ENCODE results near the gene PSMC4.

PSMC4 gene

GRCh38 chr19:39995794-39996193 is 24.8 kb downstream of the PSMC4 start:
- no peak for DNase-seq

DNA sequence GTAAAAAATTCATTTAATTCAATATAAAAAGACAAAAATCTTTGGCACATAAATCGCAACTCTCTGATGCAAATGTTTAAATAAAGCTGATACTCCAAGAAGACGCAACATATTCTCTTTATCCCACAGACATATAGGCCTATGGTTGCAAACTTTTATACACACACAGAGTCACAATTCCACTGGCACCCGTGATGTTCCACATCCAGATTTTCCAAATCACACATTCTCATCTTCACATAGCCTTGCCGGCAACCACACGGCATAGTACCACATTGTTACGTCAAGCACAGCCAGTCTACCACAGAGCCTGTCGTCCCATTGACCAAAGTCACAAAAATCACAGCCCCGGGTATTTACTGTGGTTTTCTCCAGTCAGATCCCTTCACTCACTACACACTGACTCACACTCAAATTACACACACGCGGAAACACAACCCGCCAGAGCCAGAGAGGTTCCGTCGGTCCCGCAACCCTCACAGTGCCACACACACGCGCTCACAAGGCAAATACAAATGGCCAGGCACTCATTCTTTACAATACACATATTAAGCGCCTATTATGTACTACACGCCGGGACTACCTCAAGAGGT is 25.3 kb downstream of the PSMC4 start:
- DNase-seq = peak; percentile 29 to 54

GRCh38 chr19:39996811-39997637 is 26.1 kb downstream of the PSMC4 start, which contains the start of gene ZNF546:
Gene ZNF546, plus strand, starts transcription at chr19:39997060. Its CDS starts 1,267 bp downstream, at chr19:39998327.
- DNase-seq = peak; percentile 85 to 87

- no peak for DNase-seq
These were observed 26.8 kb downstream of the PSMC4 start for GRCh38 chr19:39997638-39998216.

DNA sequence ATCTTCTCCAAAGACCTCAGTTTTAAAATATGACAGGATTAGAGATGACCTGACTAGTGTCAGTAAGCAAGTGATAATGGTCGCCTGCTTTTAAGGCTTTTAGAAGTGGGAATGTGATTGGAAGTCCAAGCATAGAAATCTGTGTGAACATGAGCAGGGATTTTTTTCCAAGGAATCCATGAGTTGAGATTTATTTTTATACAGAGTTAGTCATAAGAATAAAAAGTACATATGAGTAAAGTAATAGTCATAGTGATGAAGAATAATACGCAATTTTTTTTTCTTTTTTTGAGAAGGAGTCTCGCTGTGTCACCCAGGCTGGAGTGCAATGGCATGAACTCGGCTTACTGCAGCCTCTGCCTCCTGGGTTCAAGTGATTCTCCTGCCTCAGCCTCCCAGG is 27.5 kb downstream of the PSMC4 start:
- DNase-seq = no peak

DNA sequence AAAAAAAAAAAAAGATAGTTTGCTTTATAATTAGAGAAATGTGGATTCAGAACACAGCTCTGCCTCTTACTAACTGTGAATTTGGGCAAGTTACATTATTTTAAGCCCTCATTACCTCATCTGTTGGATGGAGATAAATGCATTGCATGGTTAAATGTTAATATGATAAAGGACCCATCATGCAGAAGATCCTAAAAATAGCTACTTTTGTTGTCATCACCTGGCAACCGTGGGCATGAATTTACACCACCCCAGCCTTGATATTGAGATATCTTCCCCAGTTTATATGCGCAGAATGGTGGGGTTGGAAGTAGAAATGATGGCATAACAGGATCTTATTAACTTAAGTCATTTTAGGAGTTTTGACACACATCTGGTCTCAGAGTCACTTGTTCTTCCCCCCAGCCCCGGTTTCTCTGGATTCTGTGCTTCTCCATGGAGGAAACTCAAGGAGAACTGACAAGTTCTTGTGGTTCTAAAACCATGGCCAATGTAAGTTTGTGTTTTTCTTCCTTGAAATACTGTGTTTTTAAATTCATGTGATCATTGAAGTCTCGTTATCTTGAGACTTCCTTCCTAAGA is 34.8 kb downstream of the PSMC4 start:
- no peak for DNase-seq

- DNase-seq = no peak
These were observed 35.3 kb downstream of the PSMC4 start for GRCh38 chr19:40006273-40006691.

DNA sequence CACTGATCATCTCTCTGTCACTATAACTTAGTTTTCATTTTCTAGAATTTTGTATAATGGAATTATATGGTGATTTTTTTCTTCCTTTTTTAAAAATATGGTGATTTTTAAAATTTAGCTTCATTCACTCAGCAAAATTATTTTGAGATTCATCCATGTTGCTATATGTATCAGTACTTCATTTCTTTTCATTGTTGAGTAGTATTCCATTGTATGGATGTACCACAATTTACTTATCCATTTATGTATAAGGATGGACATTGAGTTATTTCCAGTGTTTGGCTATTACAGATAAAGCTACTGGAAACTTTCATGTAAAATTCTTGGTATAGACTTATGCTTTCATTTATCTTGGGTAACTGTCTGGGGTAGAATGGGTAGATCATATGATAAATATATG is 38.7 kb downstream of the PSMC4 start:
- DNase-seq = no peak

GRCh38 chr19:40013991-40014390 is 43.0 kb downstream of the PSMC4 start:
- no peak for DNase-seq

DNA sequence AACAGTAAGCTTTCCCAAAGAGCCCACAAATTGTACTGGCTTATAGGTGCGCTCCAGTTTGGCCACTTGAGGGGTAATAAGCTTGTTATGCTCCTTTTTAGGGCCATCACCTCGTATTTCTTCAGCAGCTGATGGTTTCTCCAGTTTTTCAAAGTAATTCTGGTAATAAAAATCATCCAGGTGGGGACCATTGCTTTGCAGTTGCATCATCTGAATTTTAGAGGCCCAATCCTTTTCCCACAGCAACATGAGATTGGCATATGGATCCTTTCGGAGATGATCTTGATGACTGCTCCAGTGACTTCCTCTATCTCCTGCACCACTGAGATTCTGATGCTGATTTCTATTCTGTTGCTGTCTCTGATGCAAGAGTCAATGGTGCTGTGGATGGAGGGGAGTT is 53.0 kb downstream of the PSMC4 start:
- no peak for DNase-seq

DNA sequence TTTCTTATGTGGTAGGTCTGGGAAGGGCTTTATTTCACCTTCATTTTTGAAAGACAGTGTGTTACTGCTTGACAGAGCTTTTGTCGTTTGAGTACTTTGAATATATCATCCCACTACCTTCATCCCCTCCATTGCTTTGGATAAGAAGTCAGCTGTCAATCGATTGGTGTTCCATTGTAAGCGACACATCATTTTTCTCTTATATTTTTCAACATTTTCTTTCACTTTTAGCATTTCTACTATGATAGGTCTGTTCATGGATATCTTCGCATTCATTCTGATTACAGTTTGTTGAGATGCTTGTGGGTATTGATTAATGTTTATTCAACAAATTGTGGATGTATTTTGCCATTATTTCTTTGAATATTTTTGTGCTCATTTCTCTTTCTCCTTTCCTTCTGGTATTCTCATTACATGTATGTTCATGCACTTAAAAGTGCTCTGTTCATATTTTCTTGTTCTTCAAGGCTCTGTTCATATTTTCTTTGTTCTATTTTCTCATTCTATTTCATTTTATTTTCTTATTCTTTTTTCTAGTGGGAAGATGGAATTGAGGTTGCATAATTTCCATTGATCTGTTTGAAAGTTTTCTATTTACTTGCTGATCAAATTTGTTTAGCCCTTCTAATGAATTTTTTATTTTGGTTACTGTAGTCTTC is 55.1 kb downstream of the PSMC4 start:
- no peak for DNase-seq

- no peak for DNase-seq
These were observed 55.6 kb downstream of the PSMC4 start for GRCh38 chr19:40026597-40026970.

Measured in hippocampal formation (tissue), 2 donors.